Measurements from ENCODE around the gene KIF26B. TPM values are rescaled to one million over a fixed set of nuclear protein-coding genes. Genes with fewer than 3 reads are reported as not detected.
"Not testable (repeated sequence)": the region's sequence is repeated elsewhere in the genome, so short reads cannot be mapped to it uniquely, and the experiment has no call there.

KIF26B gene
- total RNA-seq, 1 donor from 2014 or later, result 0.49 TPM

GRCh38 chr1:245341743-245342142 lies 187.0 kb downstream of the KIF26B start:
- intact Hi-C loops (cut with DNase I), result no loop called here
- Histone ChIP-seq H3K27me3 (no peaks in the 10 kb centered on the region), H3K4me1 (no peaks in the 10 kb centered on the region), H3K4me3 (no peak overlapping the region), H3K9me3 (no peaks in the 10 kb centered on the region), H3K27ac (no peak overlapping the region), H3K36me3 (no peaks in the 10 kb centered on the region)
- TF ChIP-seq, protein P1, sequence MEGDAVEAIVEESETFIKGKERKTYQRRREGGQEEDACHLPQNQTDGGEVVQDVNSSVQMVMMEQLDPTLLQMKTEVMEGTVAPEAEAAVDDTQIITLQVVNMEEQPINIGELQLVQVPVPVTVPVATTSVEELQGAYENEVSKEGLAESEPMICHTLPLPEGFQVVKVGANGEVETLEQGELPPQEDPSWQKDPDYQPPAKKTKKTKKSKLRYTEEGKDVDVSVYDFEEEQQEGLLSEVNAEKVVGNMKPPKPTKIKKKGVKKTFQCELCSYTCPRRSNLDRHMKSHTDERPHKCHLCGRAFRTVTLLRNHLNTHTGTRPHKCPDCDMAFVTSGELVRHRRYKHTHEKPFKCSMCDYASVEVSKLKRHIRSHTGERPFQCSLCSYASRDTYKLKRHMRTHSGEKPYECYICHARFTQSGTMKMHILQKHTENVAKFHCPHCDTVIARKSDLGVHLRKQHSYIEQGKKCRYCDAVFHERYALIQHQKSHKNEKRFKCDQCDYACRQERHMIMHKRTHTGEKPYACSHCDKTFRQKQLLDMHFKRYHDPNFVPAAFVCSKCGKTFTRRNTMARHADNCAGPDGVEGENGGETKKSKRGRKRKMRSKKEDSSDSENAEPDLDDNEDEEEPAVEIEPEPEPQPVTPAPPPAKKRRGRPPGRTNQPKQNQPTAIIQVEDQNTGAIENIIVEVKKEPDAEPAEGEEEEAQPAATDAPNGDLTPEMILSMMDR (IDR thresholded peaks at IDR 0.05), result no peak
- no peak for TF ChIP-seq POLR2A (IDR thresholded peaks at IDR 0.05)
- TF ChIP-seq POLR2AphosphoS5 (IDR thresholded peaks at IDR 0.05; ENCODE audit: insufficient read depth in 1 of 2, low read depth in 1 of 2), result no peak
- no peak for DNase-seq (ENCODE audit: extremely low spot score in 2 of 2)

DNA sequence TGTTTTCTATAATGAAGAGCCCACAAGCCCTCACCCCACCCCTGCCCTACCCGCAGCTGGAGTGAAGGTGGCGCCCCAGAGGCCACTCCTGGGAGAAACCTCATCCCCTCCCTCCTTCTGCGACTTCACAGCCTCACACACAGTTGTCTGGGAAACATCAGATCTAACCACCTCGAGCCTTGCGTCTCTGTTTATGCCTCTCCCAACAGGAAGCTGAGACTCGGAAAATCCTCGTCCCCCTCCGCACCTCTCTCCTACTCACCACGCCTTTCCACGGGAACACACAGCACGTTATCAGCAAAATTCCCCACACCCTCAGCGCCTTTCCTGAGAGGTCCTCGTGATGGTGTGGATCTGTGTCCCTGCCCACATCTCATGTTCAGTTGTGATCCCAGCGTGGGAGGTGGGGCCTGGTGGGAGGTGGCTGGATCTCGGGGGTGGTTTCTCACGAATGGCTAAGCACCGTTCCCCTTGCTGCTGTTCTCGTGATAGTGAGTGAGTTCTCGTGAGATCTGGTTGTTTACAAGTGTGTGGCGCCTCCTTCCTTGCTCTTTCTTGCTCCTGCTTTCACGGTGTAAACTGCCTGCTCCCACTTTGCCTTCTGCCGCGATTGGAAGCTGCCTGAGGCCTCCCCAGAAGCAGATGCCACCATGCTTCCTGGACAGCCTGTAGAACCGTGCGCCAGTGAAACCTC lies 190.6 kb downstream of the KIF26B start:
- Histone ChIP-seq H3K4me1 (no peaks in the 10 kb centered on the region), H3K36me3 (no peaks in the 10 kb centered on the region), H3K4me3 (no peak overlapping the region), H3K9me3 (no peaks in the 10 kb centered on the region), H3K27ac (no peak overlapping the region), H3K27me3 (no peaks in the 10 kb centered on the region)
- TF ChIP-seq POLR2A (IDR thresholded peaks at IDR 0.05), result no peak
- intact Hi-C loops (cut with DNase I), result no loop called here
- DNase-seq (ENCODE audit: extremely low spot score in 2 of 2), result no peak

DNA sequence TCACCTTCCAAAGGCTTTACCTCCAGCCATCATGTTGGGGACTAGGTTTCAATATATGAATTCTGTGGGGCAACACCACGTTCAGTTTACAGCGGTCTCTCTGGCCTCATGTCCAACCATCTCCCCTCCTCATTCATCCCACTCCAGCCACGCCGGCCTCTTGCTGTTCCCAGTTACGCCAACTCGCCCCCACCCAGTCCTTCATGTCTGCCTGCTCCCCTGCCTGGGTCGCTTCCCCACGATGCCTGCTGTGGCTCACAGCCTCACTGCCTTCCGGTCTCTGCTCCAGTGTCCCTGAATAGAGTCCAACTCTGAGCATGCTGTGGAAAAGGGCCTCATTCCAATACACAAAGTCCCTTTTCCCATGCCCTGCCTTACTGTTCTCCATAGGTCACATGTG lies 193.8 kb downstream of the KIF26B start:
- intact Hi-C loops (cut with DNase I), result no loop called here
- Histone ChIP-seq H3K27ac (no peak overlapping the region), H3K4me3 (no peak overlapping the region), H3K27me3 (no peaks in the 10 kb centered on the region), H3K4me1 (no peaks in the 10 kb centered on the region), H3K36me3 (no peaks in the 10 kb centered on the region), H3K9me3 (no peaks in the 10 kb centered on the region)
- TF ChIP-seq POLR2AphosphoS5 (IDR thresholded peaks at IDR 0.05; ENCODE audit: insufficient read depth in 1 of 2, low read depth in 1 of 2) (no peak), POLR2A (IDR thresholded peaks at IDR 0.05) (no peak)
- TF ChIP-seq, protein P1 (IDR thresholded peaks at IDR 0.05), result no peak
- DNase-seq (ENCODE audit: extremely low spot score in 2 of 2), result no peak

DNA sequence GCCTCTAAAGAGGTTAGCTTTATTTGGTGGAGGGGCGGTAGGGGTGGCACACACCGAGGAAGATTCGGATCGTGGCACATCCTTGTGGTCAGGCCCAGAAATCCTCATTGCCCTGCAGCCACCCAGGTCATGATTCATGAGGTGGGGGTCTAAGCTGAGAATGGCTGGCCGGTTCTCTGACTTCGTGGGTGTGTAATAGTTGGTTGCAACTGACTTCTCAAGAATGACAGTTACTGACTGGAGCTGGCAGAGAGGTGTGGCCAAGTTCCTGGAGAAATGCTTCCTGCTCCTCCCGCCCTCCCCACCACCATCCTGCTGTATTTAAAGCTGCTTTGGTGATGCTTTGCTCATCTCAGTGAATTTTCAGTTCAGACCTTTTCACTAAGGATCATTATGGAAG lies 198.6 kb downstream of the KIF26B start:
- H3K9me3 ChIP-seq, result no peaks in the 10 kb centered on the region
- H3K27me3 ChIP-seq, result no peaks in the 10 kb centered on the region
- no peak overlapping the region for H3K4me3 ChIP-seq
- no peaks in the 10 kb centered on the region for H3K4me1 ChIP-seq
- H3K27ac ChIP-seq, result no peak overlapping the region
- intact Hi-C loops (cut with DNase I), result no loop called here
- no peak for DNase-seq (ENCODE audit: extremely low spot score in 2 of 2)
- TF ChIP-seq POLR2AphosphoS5 (IDR thresholded peaks at IDR 0.05; ENCODE audit: insufficient read depth in 1 of 2, low read depth in 1 of 2) (no peak), POLR2A (IDR thresholded peaks at IDR 0.05) (no peak)
- no peaks in the 10 kb centered on the region for H3K36me3 ChIP-seq

GRCh38 chr1:245353915-245354775 lies 199.4 kb downstream of the KIF26B start:
- Histone ChIP-seq H3K27me3 (no peaks in the 10 kb centered on the region), H3K4me1 (no peaks in the 10 kb centered on the region), H3K4me3 (no peak overlapping the region), H3K9me3 (no peaks in the 10 kb centered on the region), H3K27ac (no peak overlapping the region), H3K36me3 (no peaks in the 10 kb centered on the region)
- TF ChIP-seq, protein P1 (IDR thresholded peaks at IDR 0.05), result no peak
- TF ChIP-seq POLR2AphosphoS5 (IDR thresholded peaks at IDR 0.05; ENCODE audit: insufficient read depth in 1 of 2, low read depth in 1 of 2) (no peak), POLR2A (IDR thresholded peaks at IDR 0.05) (no peak)
- intact Hi-C loops (cut with DNase I), result no loop called here
- no peak for DNase-seq (ENCODE audit: extremely low spot score in 2 of 2)

GRCh38 chr1:245355851-245356630 lies 201.3 kb downstream of the KIF26B start:
- H3K4me1 ChIP-seq; H3K27ac ChIP-seq; H3K27me3 ChIP-seq; H3K9me3 ChIP-seq; H3K4me3 ChIP-seq; H3K36me3 ChIP-seq; DNase-seq (ENCODE audit: extremely low spot score in 2 of 2); intact Hi-C loops (cut with DNase I): not testable (repeated sequence)
